HEK293 (cell line): ENCODE data around the gene H3-3A.

ENCODE experiments used
- EGR2 ChIP-seq: fragments of 450-650 bp; formaldehyde crosslinking; IDR thresholded peaks from 2 replicates; pipeline ENCODE4 v1.5.1; 2016; ENCODE audit warnings: low read depth, missing biosample characterization, missing genetic modification characterization
- GFI1B ChIP-seq: fragments of 450-650 bp; formaldehyde crosslinking; IDR thresholded peaks from 2 replicates; pipeline ENCODE4 v1.5.1; 2016; ENCODE audit warnings: missing biosample characterization, missing genetic modification characterization
- GLI4 ChIP-seq: fragments of 450-650 bp; formaldehyde crosslinking; IDR thresholded peaks from 2 replicates; pipeline ENCODE4 v1.5.1; 2016; ENCODE audit warnings: missing biosample characterization, missing genetic modification characterization
- GLIS2 ChIP-seq: fragments of 450-650 bp; formaldehyde crosslinking; IDR thresholded peaks from 2 replicates; pipeline ENCODE4 v1.5.1; 2016; ENCODE audit warnings: missing biosample characterization, missing genetic modification characterization
- HOXA7 ChIP-seq: sonication (generic); formaldehyde crosslinking; IDR thresholded peaks from 2 replicates; pipeline ENCODE4 v1.8.1; 2022; ENCODE audit warnings: missing genetic modification reagents, borderline replicate concordance
- KLF9 ChIP-seq: fragments of 450-650 bp; formaldehyde crosslinking; IDR thresholded peaks from 2 replicates; pipeline ENCODE4 v1.5.1; 2016; ENCODE audit warnings: missing biosample characterization, missing genetic modification characterization, low read depth
- REST ChIP-seq: fragments of 450-650 bp; formaldehyde crosslinking; IDR thresholded peaks from 2 replicates; pipeline ENCODE4 v1.5.1; 2016; ENCODE audit warnings: missing biosample characterization, missing genetic modification characterization
- SP3 ChIP-seq: fragments of 450-650 bp; formaldehyde crosslinking; IDR thresholded peaks from 2 replicates; pipeline ENCODE4 v1.5.1; 2016; ENCODE audit warnings: missing biosample characterization, missing genetic modification characterization
- YY2 ChIP-seq: fragments of 450-650 bp; formaldehyde crosslinking; IDR thresholded peaks from 2 replicates; pipeline ENCODE4 v1.5.1; 2016; ENCODE audit warnings: missing biosample characterization, missing genetic modification characterization
- ZBTB48 ChIP-seq: fragments of 450-650 bp; formaldehyde crosslinking; IDR thresholded peaks from 2 replicates; pipeline ENCODE4 v1.5.1; 2016; ENCODE audit warnings: missing biosample characterization, missing genetic modification characterization
- ZFP41 ChIP-seq: fragments of 450-650 bp; formaldehyde crosslinking; IDR thresholded peaks from 2 replicates; pipeline ENCODE4 v1.5.1; 2016; ENCODE audit warnings: missing biosample characterization, missing genetic modification characterization, borderline replicate concordance
- ZNF2 ChIP-seq: fragments of 450-650 bp; formaldehyde crosslinking; IDR thresholded peaks from 2 replicates; pipeline ENCODE4 v1.5.1; 2016; ENCODE audit warnings: missing biosample characterization, missing genetic modification characterization
- ZNF202 ChIP-seq: fragments of 450-650 bp; formaldehyde crosslinking; IDR thresholded peaks from 2 replicates; pipeline ENCODE4 v1.5.1; 2016; ENCODE audit warnings: missing biosample characterization, missing genetic modification characterization, borderline replicate concordance
- ZNF223 ChIP-seq: fragments of 450-650 bp; formaldehyde crosslinking; IDR thresholded peaks from 2 replicates; pipeline ENCODE4 v1.5.1; 2016; ENCODE audit warnings: missing biosample characterization, missing genetic modification characterization
- ZNF302 ChIP-seq: fragments of 450-650 bp; formaldehyde crosslinking; IDR thresholded peaks from 2 replicates; pipeline ENCODE4 v1.5.1; 2016; ENCODE audit warnings: missing biosample characterization, missing genetic modification characterization, low read depth
- ZNF350 ChIP-seq: fragments of 450-650 bp; formaldehyde crosslinking; IDR thresholded peaks from 2 replicates; pipeline ENCODE4 v1.5.0; 2017; ENCODE audit warnings: missing biosample characterization, mild to moderate bottlenecking, missing genetic modification characterization
- ZNF510 ChIP-seq: fragments of 450-650 bp; formaldehyde crosslinking; IDR thresholded peaks from 2 replicates; pipeline ENCODE4 v1.5.1; 2018; ENCODE audit warnings: mild to moderate bottlenecking, missing genetic modification characterization, missing biosample characterization; ENCODE audit not compliant: insufficient replicate concordance
- ZNF521 ChIP-seq: fragments of 450-650 bp; formaldehyde crosslinking; IDR thresholded peaks from 2 replicates; pipeline ENCODE4 v1.5.1; 2017; ENCODE audit warnings: missing biosample characterization, mild to moderate bottlenecking, missing genetic modification characterization
- ZNF529 ChIP-seq: fragments of 450-650 bp; formaldehyde crosslinking; IDR thresholded peaks from 2 replicates; pipeline ENCODE4 v1.5.1; 2017; ENCODE audit warnings: missing genetic modification characterization, missing biosample characterization; ENCODE audit not compliant: insufficient replicate concordance
- ZNF624 ChIP-seq: fragments of 450-650 bp; formaldehyde crosslinking; IDR thresholded peaks from 2 replicates; pipeline ENCODE4 v1.5.1; 2017; ENCODE audit warnings: missing biosample characterization, missing genetic modification characterization
- ZNF664 ChIP-seq: fragments of 450-650 bp; formaldehyde crosslinking; IDR thresholded peaks from 2 replicates; pipeline ENCODE4 v1.5.1; 2016; ENCODE audit warnings: missing biosample characterization, missing genetic modification characterization
- ZNF747 ChIP-seq: fragments of 450-650 bp; formaldehyde crosslinking; IDR thresholded peaks from 2 replicates; pipeline ENCODE4 v1.5.1; 2016; ENCODE audit warnings: missing biosample characterization, missing genetic modification characterization
- ZNF776 ChIP-seq: fragments of 450-650 bp; formaldehyde crosslinking; IDR thresholded peaks from 2 replicates; pipeline ENCODE4 v1.5.0; 2017; ENCODE audit warnings: missing biosample characterization, missing genetic modification characterization, borderline replicate concordance
- ZNF791 ChIP-seq: fragments of 450-650 bp; formaldehyde crosslinking; IDR thresholded peaks from 2 replicates; pipeline ENCODE4 v1.5.1; 2016; ENCODE audit warnings: missing biosample characterization, missing genetic modification characterization
- ZNF837 ChIP-seq: fragments of 450-650 bp; formaldehyde crosslinking; IDR thresholded peaks from 2 replicates; pipeline ENCODE4 v1.5.1; 2016; ENCODE audit warnings: missing biosample characterization, missing genetic modification characterization
- TF ChIP-seq, protein P1 (sequence below): fragments of 450-650 bp; formaldehyde crosslinking; IDR thresholded peaks from 2 replicates; pipeline ENCODE4 v1.5.1; 2017; ENCODE audit warnings: missing biosample characterization, missing genetic modification characterization
- TF ChIP-seq, protein P2 (sequence below): fragments of 450-650 bp; formaldehyde crosslinking; IDR thresholded peaks from 2 replicates; pipeline ENCODE4 v1.5.1; 2016; ENCODE audit warnings: missing biosample characterization, missing genetic modification characterization
- TF ChIP-seq, protein P3 (sequence below): fragments of 450-650 bp; formaldehyde crosslinking; IDR thresholded peaks from 2 replicates; pipeline ENCODE4 v1.5.1; 2016; ENCODE audit warnings: missing biosample characterization, missing genetic modification characterization
- TF ChIP-seq, protein P4 (sequence below): fragments of 450-650 bp; formaldehyde crosslinking; IDR thresholded peaks from 2 replicates; pipeline ENCODE4 v1.5.1; 2017; ENCODE audit warnings: missing biosample characterization, missing genetic modification characterization

Gene H3-3A

GRCh38 chr1:226110249-226111097 lies 48.0 kb downstream of the H3-3A start (continued):
- TF ChIP-seq ZNF350 (tag by site-specific recombination) (no peak), ZNF302 (no peak), YY2 (tag by site-specific recombination) (no peak), ZNF837 (tag by site-specific recombination) (no peak), ZNF776 (tag by site-specific recombination) (no peak), ZFP41 (tag by site-specific recombination) (no peak), SP3 (tag by site-specific recombination) (no peak; the same call in 1 of the 2 replicates), REST (tag by site-specific recombination) (0 out of 2 replicates have a peak, but pooled peaks have one; percentile 4), ZNF664 (tag by site-specific recombination) (no peak), ZNF791 (tag by site-specific recombination) (peak; percentile 22; the same call in 1 of the 2 replicates), HOXA7 (CRISPR knock-in tag) (no peak), GLI4 (tag by site-specific recombination) (no peak), ZNF202 (tag by site-specific recombination) (no peak), ZNF747 (tag by site-specific recombination) (no peak), KLF9 (tag by site-specific recombination) (no peak), ZBTB48 (no peak), GFI1B (tag by site-specific recombination) (no peak), GLIS2 (tag by site-specific recombination) (peak; percentile 90), ZNF624 (no peak), EGR2 (tag by site-specific recombination) (peak; percentile 88), ZNF223 (tag by site-specific recombination) (no peak), ZNF529 (tag by site-specific recombination) (no peak), ZNF510 (no peak), ZNF2 (tag by site-specific recombination) (no peak), ZNF521 (tag by site-specific recombination) (no peak)
- TF ChIP-seq, protein P1, sequence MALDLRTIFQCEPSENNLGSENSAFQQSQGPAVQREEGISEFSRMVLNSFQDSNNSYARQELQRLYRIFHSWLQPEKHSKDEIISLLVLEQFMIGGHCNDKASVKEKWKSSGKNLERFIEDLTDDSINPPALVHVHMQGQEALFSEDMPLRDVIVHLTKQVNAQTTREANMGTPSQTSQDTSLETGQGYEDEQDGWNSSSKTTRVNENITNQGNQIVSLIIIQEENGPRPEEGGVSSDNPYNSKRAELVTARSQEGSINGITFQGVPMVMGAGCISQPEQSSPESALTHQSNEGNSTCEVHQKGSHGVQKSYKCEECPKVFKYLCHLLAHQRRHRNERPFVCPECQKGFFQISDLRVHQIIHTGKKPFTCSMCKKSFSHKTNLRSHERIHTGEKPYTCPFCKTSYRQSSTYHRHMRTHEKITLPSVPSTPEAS (tag by site-specific recombination) = no peak
- TF ChIP-seq, protein P2, sequence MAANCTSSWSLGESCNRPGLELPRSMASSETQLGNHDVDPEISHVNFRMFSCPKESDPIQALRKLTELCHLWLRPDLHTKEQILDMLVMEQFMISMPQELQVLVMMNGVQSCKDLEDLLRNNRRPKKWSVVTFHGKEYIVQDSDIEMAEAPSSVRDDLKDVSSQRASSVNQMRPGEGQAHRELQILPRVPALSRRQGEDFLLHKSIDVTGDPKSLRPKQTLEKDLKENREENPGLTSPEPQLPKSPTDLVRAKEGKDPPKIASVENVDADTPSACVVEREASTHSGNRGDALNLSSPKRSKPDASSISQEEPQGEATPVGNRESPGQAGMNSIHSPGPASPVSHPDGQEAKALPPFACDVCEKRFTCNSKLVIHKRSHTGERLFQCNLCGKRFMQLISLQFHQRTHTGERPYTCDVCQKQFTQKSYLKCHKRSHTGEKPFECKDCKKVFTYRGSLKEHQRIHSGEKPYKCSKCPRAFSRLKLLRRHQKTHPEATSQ (tag by site-specific recombination) = peak; percentile 34; the same call in 1 of the 2 replicates
- TF ChIP-seq, protein P3, sequence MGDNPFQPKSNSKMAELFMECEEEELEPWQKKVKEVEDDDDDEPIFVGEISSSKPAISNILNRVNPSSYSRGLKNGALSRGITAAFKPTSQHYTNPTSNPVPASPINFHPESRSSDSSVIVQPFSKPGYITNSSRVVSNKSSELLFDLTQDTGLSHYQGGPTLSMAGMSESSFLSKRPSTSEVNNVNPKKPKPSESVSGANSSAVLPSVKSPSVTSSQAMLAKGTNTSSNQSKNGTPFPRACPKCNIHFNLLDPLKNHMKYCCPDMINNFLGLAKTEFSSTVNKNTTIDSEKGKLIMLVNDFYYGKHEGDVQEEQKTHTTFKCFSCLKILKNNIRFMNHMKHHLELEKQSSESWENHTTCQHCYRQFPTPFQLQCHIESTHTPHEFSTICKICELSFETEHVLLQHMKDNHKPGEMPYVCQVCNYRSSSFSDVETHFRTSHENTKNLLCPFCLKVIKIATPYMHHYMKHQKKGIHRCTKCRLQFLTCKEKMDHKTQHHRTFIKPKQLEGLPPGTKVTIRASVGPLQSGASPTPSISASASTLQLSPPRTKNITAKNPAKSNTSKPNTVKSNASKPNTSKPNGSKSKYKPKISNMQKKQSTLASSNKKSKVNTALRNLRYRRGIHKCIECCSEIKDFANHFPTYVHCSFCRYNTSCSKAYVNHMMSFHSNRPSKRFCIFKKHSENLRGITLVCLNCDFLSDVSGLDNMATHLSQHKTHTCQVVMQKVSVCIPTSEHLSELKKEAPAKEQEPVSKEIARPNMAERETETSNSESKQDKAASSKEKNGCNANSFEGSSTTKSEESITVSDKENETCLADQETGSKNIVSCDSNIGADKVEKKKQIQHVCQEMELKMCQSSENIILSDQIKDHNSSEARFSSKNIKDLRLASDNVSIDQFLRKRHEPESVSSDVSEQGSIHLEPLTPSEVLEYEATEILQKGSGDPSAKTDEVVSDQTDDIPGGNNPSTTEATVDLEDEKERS (tag by site-specific recombination) = no peak
- TF ChIP-seq, protein P4, sequence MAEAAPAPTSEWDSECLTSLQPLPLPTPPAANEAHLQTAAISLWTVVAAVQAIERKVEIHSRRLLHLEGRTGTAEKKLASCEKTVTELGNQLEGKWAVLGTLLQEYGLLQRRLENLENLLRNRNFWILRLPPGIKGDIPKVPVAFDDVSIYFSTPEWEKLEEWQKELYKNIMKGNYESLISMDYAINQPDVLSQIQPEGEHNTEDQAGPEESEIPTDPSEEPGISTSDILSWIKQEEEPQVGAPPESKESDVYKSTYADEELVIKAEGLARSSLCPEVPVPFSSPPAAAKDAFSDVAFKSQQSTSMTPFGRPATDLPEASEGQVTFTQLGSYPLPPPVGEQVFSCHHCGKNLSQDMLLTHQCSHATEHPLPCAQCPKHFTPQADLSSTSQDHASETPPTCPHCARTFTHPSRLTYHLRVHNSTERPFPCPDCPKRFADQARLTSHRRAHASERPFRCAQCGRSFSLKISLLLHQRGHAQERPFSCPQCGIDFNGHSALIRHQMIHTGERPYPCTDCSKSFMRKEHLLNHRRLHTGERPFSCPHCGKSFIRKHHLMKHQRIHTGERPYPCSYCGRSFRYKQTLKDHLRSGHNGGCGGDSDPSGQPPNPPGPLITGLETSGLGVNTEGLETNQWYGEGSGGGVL (tag by site-specific recombination) = peak; percentile 84; the same call in 1 of the 2 replicates
